ENCODE results near the gene NPBWR2. TPM values are rescaled to one million over a fixed set of nuclear protein-coding genes. Genes with fewer than 3 reads are reported as not detected.

The NPBWR2 gene
- total and polyA plus RNA-seq, 2 experiments from 2014 or later: not detected

DNA sequence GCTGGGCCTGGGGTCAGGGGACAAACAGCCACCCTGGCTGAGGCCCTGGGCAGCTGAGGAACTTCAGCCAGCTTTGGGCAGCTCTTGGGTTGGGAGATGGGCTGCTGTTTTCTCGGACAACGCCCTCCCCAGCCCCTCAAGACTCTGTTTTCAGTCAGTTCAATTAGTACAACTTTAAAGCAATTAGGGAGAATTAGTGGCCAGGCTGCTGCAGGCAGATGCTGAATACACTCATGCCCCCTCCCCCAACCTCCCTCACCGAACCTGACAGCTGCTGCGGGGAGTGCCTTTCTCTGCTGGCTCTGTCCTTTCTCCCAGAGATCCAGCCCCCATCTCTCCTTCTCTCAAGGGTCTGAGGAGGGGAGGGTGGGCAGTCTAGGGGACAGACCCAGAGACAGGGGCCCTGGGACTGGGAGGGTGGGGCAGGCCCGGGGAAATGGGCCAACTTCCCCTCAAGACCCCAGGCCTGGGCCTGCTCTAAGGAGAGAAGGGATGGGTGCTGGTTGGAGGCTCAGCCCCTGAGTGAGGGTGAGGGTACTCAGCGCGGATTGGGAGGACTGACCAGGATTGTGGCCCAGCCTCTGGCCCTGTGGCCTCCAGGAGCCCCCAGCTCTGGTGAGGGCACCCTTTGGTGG lies 39.1 kb upstream of the NPBWR2 start:
- TF ChIP-seq, protein P1, sequence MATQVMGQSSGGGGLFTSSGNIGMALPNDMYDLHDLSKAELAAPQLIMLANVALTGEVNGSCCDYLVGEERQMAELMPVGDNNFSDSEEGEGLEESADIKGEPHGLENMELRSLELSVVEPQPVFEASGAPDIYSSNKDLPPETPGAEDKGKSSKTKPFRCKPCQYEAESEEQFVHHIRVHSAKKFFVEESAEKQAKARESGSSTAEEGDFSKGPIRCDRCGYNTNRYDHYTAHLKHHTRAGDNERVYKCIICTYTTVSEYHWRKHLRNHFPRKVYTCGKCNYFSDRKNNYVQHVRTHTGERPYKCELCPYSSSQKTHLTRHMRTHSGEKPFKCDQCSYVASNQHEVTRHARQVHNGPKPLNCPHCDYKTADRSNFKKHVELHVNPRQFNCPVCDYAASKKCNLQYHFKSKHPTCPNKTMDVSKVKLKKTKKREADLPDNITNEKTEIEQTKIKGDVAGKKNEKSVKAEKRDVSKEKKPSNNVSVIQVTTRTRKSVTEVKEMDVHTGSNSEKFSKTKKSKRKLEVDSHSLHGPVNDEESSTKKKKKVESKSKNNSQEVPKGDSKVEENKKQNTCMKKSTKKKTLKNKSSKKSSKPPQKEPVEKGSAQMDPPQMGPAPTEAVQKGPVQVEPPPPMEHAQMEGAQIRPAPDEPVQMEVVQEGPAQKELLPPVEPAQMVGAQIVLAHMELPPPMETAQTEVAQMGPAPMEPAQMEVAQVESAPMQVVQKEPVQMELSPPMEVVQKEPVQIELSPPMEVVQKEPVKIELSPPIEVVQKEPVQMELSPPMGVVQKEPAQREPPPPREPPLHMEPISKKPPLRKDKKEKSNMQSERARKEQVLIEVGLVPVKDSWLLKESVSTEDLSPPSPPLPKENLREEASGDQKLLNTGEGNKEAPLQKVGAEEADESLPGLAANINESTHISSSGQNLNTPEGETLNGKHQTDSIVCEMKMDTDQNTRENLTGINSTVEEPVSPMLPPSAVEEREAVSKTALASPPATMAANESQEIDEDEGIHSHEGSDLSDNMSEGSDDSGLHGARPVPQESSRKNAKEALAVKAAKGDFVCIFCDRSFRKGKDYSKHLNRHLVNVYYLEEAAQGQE (IDR thresholded peaks at IDR 0.05; ENCODE audit: unreplicated experiment): no peak
- TF ChIP-seq ETS1 (IDR thresholded peaks at IDR 0.05) (no peak), JUNB (IDR thresholded peaks at IDR 0.05; ENCODE audit: unreplicated experiment) (no peak), ZNF114 (CRISPR knock-in tag; IDR thresholded peaks at IDR 0.05) (no peak), CREB1 (CRISPR knock-in tag; IDR thresholded peaks at IDR 0.05; ENCODE audit: low read depth) (no peak), NANOG (IDR thresholded peaks at IDR 0.05; ENCODE audit: borderline replicate concordance) (no peak)
- TF ChIP-seq, protein P2, sequence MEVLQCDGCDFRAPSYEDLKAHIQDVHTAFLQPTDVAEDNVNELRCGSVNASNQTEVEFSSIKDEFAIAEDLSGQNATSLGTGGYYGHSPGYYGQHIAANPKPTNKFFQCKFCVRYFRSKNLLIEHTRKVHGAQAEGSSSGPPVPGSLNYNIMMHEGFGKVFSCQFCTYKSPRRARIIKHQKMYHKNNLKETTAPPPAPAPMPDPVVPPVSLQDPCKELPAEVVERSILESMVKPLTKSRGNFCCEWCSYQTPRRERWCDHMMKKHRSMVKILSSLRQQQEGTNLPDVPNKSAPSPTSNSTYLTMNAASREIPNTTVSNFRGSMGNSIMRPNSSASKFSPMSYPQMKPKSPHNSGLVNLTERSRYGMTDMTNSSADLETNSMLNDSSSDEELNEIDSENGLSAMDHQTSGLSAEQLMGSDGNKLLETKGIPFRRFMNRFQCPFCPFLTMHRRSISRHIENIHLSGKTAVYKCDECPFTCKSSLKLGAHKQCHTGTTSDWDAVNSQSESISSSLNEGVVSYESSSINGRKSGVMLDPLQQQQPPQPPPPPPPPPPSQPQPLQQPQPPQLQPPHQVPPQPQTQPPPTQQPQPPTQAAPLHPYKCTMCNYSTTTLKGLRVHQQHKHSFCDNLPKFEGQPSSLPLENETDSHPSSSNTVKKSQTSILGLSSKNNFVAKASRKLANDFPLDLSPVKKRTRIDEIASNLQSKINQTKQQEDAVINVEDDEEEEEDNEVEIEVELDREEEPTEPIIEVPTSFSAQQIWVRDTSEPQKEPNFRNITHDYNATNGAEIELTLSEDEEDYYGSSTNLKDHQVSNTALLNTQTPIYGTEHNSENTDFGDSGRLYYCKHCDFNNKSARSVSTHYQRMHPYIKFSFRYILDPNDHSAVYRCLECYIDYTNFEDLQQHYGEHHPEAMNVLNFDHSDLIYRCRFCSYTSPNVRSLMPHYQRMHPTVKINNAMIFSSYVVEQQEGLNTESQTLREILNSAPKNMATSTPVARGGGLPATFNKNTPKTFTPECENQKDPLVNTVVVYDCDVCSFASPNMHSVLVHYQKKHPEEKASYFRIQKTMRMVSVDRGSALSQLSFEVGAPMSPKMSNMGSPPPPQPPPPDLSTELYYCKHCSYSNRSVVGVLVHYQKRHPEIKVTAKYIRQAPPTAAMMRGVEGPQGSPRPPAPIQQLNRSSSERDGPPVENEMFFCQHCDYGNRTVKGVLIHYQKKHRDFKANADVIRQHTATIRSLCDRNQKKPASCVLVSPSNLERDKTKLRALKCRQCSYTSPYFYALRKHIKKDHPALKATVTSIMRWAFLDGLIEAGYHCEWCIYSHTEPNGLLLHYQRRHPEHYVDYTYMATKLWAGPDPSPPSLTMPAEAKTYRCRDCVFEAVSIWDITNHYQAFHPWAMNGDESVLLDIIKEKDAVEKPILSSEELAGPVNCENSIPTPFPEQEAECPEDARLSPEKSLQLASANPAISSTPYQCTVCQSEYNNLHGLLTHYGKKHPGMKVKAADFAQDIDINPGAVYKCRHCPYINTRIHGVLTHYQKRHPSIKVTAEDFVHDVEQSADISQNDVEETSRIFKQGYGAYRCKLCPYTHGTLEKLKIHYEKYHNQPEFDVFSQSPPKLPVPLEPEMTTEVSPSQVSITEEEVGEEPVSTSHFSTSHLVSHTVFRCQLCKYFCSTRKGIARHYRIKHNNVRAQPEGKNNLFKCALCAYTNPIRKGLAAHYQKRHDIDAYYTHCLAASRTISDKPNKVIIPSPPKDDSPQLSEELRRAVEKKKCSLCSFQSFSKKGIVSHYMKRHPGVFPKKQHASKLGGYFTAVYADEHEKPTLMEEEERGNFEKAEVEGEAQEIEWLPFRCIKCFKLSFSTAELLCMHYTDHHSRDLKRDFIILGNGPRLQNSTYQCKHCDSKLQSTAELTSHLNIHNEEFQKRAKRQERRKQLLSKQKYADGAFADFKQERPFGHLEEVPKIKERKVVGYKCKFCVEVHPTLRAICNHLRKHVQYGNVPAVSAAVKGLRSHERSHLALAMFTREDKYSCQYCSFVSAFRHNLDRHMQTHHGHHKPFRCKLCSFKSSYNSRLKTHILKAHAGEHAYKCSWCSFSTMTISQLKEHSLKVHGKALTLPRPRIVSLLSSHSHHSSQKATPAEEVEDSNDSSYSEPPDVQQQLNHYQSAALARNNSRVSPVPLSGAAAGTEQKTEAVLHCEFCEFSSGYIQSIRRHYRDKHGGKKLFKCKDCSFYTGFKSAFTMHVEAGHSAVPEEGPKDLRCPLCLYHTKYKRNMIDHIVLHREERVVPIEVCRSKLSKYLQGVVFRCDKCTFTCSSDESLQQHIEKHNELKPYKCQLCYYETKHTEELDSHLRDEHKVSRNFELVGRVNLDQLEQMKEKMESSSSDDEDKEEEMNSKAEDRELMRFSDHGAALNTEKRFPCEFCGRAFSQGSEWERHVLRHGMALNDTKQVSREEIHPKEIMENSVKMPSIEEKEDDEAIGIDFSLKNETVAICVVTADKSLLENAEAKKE (CRISPR knock-in tag; IDR thresholded peaks at IDR 0.05): no peak
- 0 out of 2 replicates have a peak, but pooled peaks cover 8% of the 10 kb centered on the region for H3F3A ChIP-seq (replicated peaks; ENCODE audit: low read depth)
- ATAC-seq (no peak), DNase-seq (ENCODE audit: low spot score) (no peak)
- Mint-ChIP-seq H3K4me3 (no peak overlapping the region), H3K27me3 (ENCODE audit: insufficient read depth, low read depth, poor library complexity) (peaks cover 17% of the 10 kb centered on the region), H3K9me3 (peaks cover 35% of the 10 kb centered on the region), H3K4me1 (peaks cover 18% of the 10 kb centered on the region), H3K36me3 (ENCODE audit: low read depth) (peaks cover 12% of the 10 kb centered on the region; the same call in 2 of the 3 replicates), H3K27ac (no peak overlapping the region)
- no peak overlapping the region for H3K27ac ChIP-seq (ENCODE audit: low read depth)
- H3K4me2 ChIP-seq: no peak overlapping the region
- no peaks in the 10 kb centered on the region for H3K36me3 ChIP-seq (ENCODE audit: insufficient read depth)
- no peaks in the 10 kb centered on the region; the same call in 1 of the 2 replicates for H3K4me1 ChIP-seq (ENCODE audit: insufficient read depth)
- H2AFZ ChIP-seq: no peak overlapping the region
- H4K20me1 ChIP-seq (replicated peaks; ENCODE audit: insufficient read depth): no peaks in the 10 kb centered on the region
- H3K4me3 ChIP-seq: no peak overlapping the region
- H3K27me3 ChIP-seq (ENCODE audit: insufficient read depth): no peaks in the 10 kb centered on the region
- H3K9me2 ChIP-seq (ENCODE audit: insufficient read depth): no peaks in the 10 kb centered on the region; the same call in 1 of the 2 replicates
- no peaks in the 10 kb centered on the region for H3K79me2 ChIP-seq (replicated peaks; ENCODE audit: insufficient read depth)

Measured in GM23338 (cell line).